Astrocyte (in vitro differentiated cells and primary cell): ENCODE measurements around the gene CCDC3. TPM values are rescaled to one million over a fixed set of nuclear protein-coding genes. Genes with fewer than 3 reads are reported as not detected.

Source experiments
- DNase-seq: peaks from one replicate; pipeline ENCODE4 v3.0.0-alpha.2; 2010; ENCODE audit warnings: low read depth
- FAIRE-seq: peaks from 2 replicates; lab custom pipeline; 2011; peaks lifted over from hg19 to GRCh38; lab: Jason Lieb, UNC
- H2AFZ ChIP-seq: 2 replicates; pipeline ENCODE4 v1.6.0; 2012; ENCODE audit warnings: low read depth, low read length, inconsistent platforms
- H3K27ac ChIP-seq: 2 replicates; pipeline ENCODE4 v1.5.1; 2011; ENCODE audit warnings: low read depth, low read length, inconsistent platforms
- H3K27me3 ChIP-seq: 2 replicates; pipeline ENCODE4 v1.6.0; 2011; ENCODE audit warnings: low read length, inconsistent platforms; ENCODE audit not compliant: insufficient read depth
- H3K36me3 ChIP-seq: 2 replicates; pipeline ENCODE4 v1.5.1; 2011; ENCODE audit warnings: low read length, inconsistent platforms; ENCODE audit not compliant: insufficient read depth
- H3K4me1 ChIP-seq: 2 replicates; pipeline ENCODE4 v1.5.1; 2011; ENCODE audit warnings: low read length, inconsistent platforms; ENCODE audit not compliant: insufficient read depth
- H3K4me2 ChIP-seq: 2 replicates; pipeline ENCODE4 v1.6.0; 2012; ENCODE audit warnings: low read length, inconsistent platforms
- H3K4me3 ChIP-seq: 2 replicates; pipeline ENCODE4 v1.5.1; 2011; ENCODE audit warnings: low read depth, mild to moderate bottlenecking, low read length, inconsistent platforms; ENCODE audit not compliant: insufficient read depth
- H3K79me2 ChIP-seq: 2 replicates; pipeline ENCODE4 v1.6.0; 2012; ENCODE audit warnings: mild to moderate bottlenecking, low read length, inconsistent platforms; ENCODE audit not compliant: insufficient read depth
- H3K9ac ChIP-seq: 2 replicates; pipeline ENCODE4 v1.6.0; 2012; ENCODE audit warnings: mild to moderate bottlenecking, low read length, inconsistent platforms
- H3K9me3 ChIP-seq: 2 replicates; pipeline ENCODE4 v1.5.1; 2012; ENCODE audit warnings: low read depth, mild to moderate bottlenecking, low read length, inconsistent platforms; ENCODE audit not compliant: insufficient read depth
- H4K20me1 ChIP-seq: 2 replicates; pipeline ENCODE4 v1.6.0; 2012; ENCODE audit warnings: low read length, inconsistent platforms; ENCODE audit not compliant: insufficient read depth
- H3K27ac Mint-ChIP-seq: one replicate; pipeline ENCODE4 v1.8.0; 2021; ENCODE audit warnings: mild to moderate bottlenecking, mixed read lengths; ENCODE audit not compliant: unreplicated experiment
- H3K27me3 Mint-ChIP-seq: one replicate; pipeline ENCODE4 v1.8.0; 2021; ENCODE audit warnings: low read depth, mixed read lengths; ENCODE audit not compliant: unreplicated experiment
- H3K36me3 Mint-ChIP-seq: one replicate; pipeline ENCODE4 v1.8.0; 2021; ENCODE audit warnings: low read depth, mixed read lengths; ENCODE audit not compliant: unreplicated experiment
- H3K4me1 Mint-ChIP-seq: one replicate; pipeline ENCODE4 v1.8.0; 2021; ENCODE audit warnings: low read depth, mixed read lengths; ENCODE audit not compliant: unreplicated experiment
- H3K4me3 Mint-ChIP-seq: one replicate; pipeline ENCODE4 v1.8.0; 2021; ENCODE audit warnings: mild to moderate bottlenecking, moderate library complexity, mixed read lengths; ENCODE audit not compliant: unreplicated experiment
- H3K9me3 Mint-ChIP-seq: one replicate; pipeline ENCODE4 v1.8.0; 2021; ENCODE audit warnings: mild to moderate bottlenecking, mixed read lengths; ENCODE audit not compliant: unreplicated experiment
- EZH2 ChIP-seq: IDR thresholded peaks from 2 replicates; pipeline ENCODE4 v1.6.1; 2012; ENCODE audit warnings: mild to moderate bottlenecking, low read length, inconsistent platforms; ENCODE audit not compliant: insufficient read depth
- total RNA-seq: library from RNA; stranded (reverse); gene quantifications from 2 replicates; pipeline ENCODE4 v1.2.1, GENCODE V29; 2021
- TF ChIP-seq, protein P1 (sequence below): IDR thresholded peaks from 2 replicates; pipeline ENCODE4 v1.5.1; 2011; ENCODE audit warnings: low read depth, mild to moderate bottlenecking, inconsistent platforms, low read length, moderate library complexity; ENCODE audit not compliant: insufficient read depth

Gene CCDC3
- total RNA-seq, 1 donor from 2014 or later, result 25.8 TPM

DNA sequence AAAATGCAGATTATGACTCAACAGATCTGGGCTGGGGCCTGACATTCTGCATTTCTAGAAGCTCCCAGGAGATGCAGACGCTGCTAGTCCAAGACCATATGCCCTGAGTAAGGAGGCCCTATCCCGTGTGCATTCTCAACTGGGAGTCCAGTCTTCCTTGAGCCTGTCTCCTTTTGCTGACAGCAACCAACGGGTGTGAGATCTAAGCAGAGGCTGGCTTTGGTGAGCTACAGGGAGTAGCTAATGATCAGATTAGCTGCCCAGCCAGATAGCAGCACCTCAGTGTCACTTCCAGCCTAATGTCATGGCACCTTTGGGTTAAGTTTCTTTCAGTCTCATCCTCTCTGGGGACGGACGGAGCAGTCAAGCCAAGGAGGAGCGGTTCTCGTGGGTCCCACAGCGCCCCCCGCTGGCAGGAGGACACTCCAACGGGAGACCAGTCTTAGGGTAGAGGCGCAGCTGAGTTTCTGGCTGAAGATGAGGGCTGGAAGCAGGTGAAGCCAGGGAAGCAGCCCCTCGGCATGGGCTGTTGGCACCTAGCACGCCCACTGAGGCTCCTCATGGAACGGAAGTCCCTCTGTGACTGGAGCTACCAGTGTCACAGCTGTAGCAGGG lies 154.0 kb downstream of the CCDC3 start:
- Histone ChIP-seq H3K36me3 (no peaks in the 10 kb centered on the region), H3K4me3 (no peak overlapping the region), H3K27ac (no peak overlapping the region), H3K4me2 (no peak overlapping the region), H3K9ac (no peak overlapping the region), H4K20me1 (no peaks in the 10 kb centered on the region), H3K4me1 (peaks cover 15% of the 10 kb centered on the region), H2AFZ (no peak overlapping the region), H3K27me3 (peaks cover 4% of the 10 kb centered on the region), H3K79me2 (no peaks in the 10 kb centered on the region), H3K9me3 (no peaks in the 10 kb centered on the region)
- DNase-seq (no peak), FAIRE-seq (no peak)
- H3K4me3 Mint-ChIP-seq, result no peak overlapping the region
- peaks cover 25% of the 10 kb centered on the region for H3K4me1 Mint-ChIP-seq
- H3K36me3 Mint-ChIP-seq, result no peaks in the 10 kb centered on the region
- no peak overlapping the region for H3K27ac Mint-ChIP-seq
- TF ChIP-seq EZH2, result no peak
- TF ChIP-seq, protein P1, sequence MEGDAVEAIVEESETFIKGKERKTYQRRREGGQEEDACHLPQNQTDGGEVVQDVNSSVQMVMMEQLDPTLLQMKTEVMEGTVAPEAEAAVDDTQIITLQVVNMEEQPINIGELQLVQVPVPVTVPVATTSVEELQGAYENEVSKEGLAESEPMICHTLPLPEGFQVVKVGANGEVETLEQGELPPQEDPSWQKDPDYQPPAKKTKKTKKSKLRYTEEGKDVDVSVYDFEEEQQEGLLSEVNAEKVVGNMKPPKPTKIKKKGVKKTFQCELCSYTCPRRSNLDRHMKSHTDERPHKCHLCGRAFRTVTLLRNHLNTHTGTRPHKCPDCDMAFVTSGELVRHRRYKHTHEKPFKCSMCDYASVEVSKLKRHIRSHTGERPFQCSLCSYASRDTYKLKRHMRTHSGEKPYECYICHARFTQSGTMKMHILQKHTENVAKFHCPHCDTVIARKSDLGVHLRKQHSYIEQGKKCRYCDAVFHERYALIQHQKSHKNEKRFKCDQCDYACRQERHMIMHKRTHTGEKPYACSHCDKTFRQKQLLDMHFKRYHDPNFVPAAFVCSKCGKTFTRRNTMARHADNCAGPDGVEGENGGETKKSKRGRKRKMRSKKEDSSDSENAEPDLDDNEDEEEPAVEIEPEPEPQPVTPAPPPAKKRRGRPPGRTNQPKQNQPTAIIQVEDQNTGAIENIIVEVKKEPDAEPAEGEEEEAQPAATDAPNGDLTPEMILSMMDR, result no peak
- H3K27me3 Mint-ChIP-seq, result peaks cover 2% of the 10 kb centered on the region
- peaks cover 2% of the 10 kb centered on the region for H3K9me3 Mint-ChIP-seq

GRCh38 chr10:12846718-12847117 lies 154.8 kb downstream of the CCDC3 start:
- peaks cover 27% of the 10 kb centered on the region for H3K4me1 Mint-ChIP-seq
- H3K79me2 ChIP-seq, result no peaks in the 10 kb centered on the region
- H3K27me3 Mint-ChIP-seq, result peaks cover 2% of the 10 kb centered on the region
- H3K36me3 Mint-ChIP-seq, result no peaks in the 10 kb centered on the region
- H3K27ac ChIP-seq, result no peak overlapping the region
- no peak overlapping the region for H3K4me3 Mint-ChIP-seq
- H3K9ac ChIP-seq, result no peak overlapping the region
- FAIRE-seq (no peak), DNase-seq (peak; percentile 27)
- peaks cover 2% of the 10 kb centered on the region for H3K9me3 Mint-ChIP-seq
- peaks cover 4% of the 10 kb centered on the region for H3K27me3 ChIP-seq
- H3K9me3 ChIP-seq, result no peaks in the 10 kb centered on the region
- TF ChIP-seq EZH2, result no peak
- TF ChIP-seq, protein P1, result no peak
- H3K4me3 ChIP-seq, result no peak overlapping the region
- no peak overlapping the region for H2AFZ ChIP-seq
- H3K36me3 ChIP-seq, result no peaks in the 10 kb centered on the region
- no peak overlapping the region for H3K27ac Mint-ChIP-seq
- H3K4me1 ChIP-seq, result peaks cover 15% of the 10 kb centered on the region
- no peaks in the 10 kb centered on the region for H4K20me1 ChIP-seq
- no peak overlapping the region for H3K4me2 ChIP-seq

Other genes starting within 250 kb of the CCDC3 start
- 161 and 164 TPM in 2 replicates for gene OPTN, start 98.5 kb upstream of the CCDC3 start, total RNA-seq
- 1.5 and 1.9 TPM in 2 replicates for gene MCM10, start 159.8 kb upstream of the CCDC3 start, total RNA-seq
- not detected in 2 replicates for gene UCMA, start 232.7 kb upstream of the CCDC3 start, total RNA-seq